Activated CD4-positive, alpha-beta T cell treated with anti-CD3 and anti-CD28 coated beads, Interleukin-2, amount 50 U/mL, for 16 hours (primary cell): ENCODE measurements around the gene ATP1B3.
"Not testable (repeated sequence)": the region's sequence is repeated elsewhere in the genome, so short reads cannot be mapped to it uniquely, and the experiment has no call there.

Experiments used
- DNase-seq: peaks from one replicate; pipeline ENCODE4 v3.0.0-alpha.2; 2020

ATP1B3 gene

GRCh38 chr3:141950572-141951493 is 74.4 kb downstream of the ATP1B3 start:
- no peak for DNase-seq

- no peak for DNase-seq
Observed at GRCh38 chr3:141952611-141953010, 76.2 kb downstream of the ATP1B3 start.

GRCh38 chr3:141955175-141955574 is 78.7 kb downstream of the ATP1B3 start:
- DNase-seq, result no peak

- DNase-seq, result no peak
Observed at GRCh38 chr3:141959589-141960554, 83.4 kb downstream of the ATP1B3 start.

- DNase-seq, result no peak
Observed at GRCh38 chr3:141960731-141961130, 84.3 kb downstream of the ATP1B3 start.

GRCh38 chr3:141963301-141963700 is 86.9 kb downstream of the ATP1B3 start:
- no peak for DNase-seq

- DNase-seq, result no peak
Observed at GRCh38 chr3:141965471-141965870, 89.0 kb downstream of the ATP1B3 start.

GRCh38 chr3:141969711-141970110 is 93.3 kb downstream of the ATP1B3 start:
- DNase-seq, result no peak

GRCh38 chr3:141971571-141971970 is 95.1 kb downstream of the ATP1B3 start:
- DNase-seq, result no peak

GRCh38 chr3:141972399-141972798 is 96.0 kb downstream of the ATP1B3 start:
- DNase-seq, result no peak

GRCh38 chr3:141974777-141975176 is 98.3 kb downstream of the ATP1B3 start:
- DNase-seq, result not testable (repeated sequence)
